Prostate gland (tissue), 2 donors: ENCODE data around the gene ATP1B1. TPM values are rescaled to one million over a fixed set of nuclear protein-coding genes. Genes with fewer than 3 reads are reported as not detected.
A peak's percentile ranks its signal among the peaks of the same experiment; 100 is the strongest.

Experiments used
- DNase-seq: peaks from one replicate; pipeline ENCODE4 v3.0.0-alpha.2; 2019; ENCODE audit warnings: low spot score
- H3K27ac ChIP-seq, 2 donors: fragments of 200-600 bp; sonication (generic); 2 replicates each; pipeline ENCODE4 v1.5.1; 2017 to 2019
- H3K27me3 ChIP-seq: fragments of 200-600 bp; sonication (generic); replicated peaks from 2 replicates; pipeline ENCODE4 v1.5.1; 2019; ENCODE audit not compliant: insufficient read depth
- H3K36me3 ChIP-seq, 2 donors: fragments of 200-600 bp; sonication (generic); 1 replicate in 1 of 2; 2 replicates in 1 of 2; pipeline versions ENCODE4 v1.5.1 to v1.8.1; 2017 to 2019
- H3K4me1 ChIP-seq: fragments of 200-600 bp; sonication (generic); replicated peaks from 2 replicates; pipeline ENCODE4 v1.5.1; 2019
- H3K4me3 ChIP-seq, 2 donors: fragments of 200-600 bp; sonication (generic); 2 replicates each; pipeline ENCODE4 v1.5.1; 2017 to 2019
- H3K9me3 ChIP-seq: fragments of 200-600 bp; sonication (generic); 2 replicates; pipeline ENCODE4 v1.5.1; 2017
- POLR2A ChIP-seq: fragments of 450-650 bp; IDR thresholded peaks from one replicate; pipeline ENCODE4 v1.6.1; 2016; ENCODE audit warnings: antibody characterized with exemption, mild to moderate bottlenecking
- POLR2AphosphoS5 ChIP-seq: sonication (generic); formaldehyde crosslinking; IDR thresholded peaks from one replicate; pipeline ENCODE4 v1.6.1; 2017; ENCODE audit warnings: antibody characterized with exemption
- WGBS: methylation state at CpG from one replicate; pipeline ENCODE4 v1.1.5; 2018; 5-methylcytosine and 5-hydroxymethylcytosine counted together
- intact Hi-C: fragments of 100-400 bp; cut with DNase I; formaldehyde crosslinking; loops from one replicate; pipeline ENCODE4 v1.14.2; 2022
- total RNA-seq, 2 donors: library from RNA; depleted of rRNA; stranded (reverse); fragments of >200 nt; gene quantifications; one replicate each; pipeline ENCODE4 v1.1.0, GENCODE V29; 2016
- TF ChIP-seq, protein P1 (sequence below), 4 experiments: fragments of 200-600 bp in 2 of 4; fragments of 450-650 bp in 2 of 4; sonication (generic) in 2 of 4; IDR thresholded peaks; 1 replicate in 3 of 4; 2 replicates in 1 of 4; pipeline ENCODE4 v1.5.1; 2016 to 2019; ENCODE audit warnings: antibody characterized with exemption in 4 of 4, mild to moderate bottlenecking in 2 of 4, moderate library complexity in 2 of 4

ATP1B1 gene
- total RNA-seq, 2 donors from 2014 or later: 59.4 to 139 TPM

DNA sequence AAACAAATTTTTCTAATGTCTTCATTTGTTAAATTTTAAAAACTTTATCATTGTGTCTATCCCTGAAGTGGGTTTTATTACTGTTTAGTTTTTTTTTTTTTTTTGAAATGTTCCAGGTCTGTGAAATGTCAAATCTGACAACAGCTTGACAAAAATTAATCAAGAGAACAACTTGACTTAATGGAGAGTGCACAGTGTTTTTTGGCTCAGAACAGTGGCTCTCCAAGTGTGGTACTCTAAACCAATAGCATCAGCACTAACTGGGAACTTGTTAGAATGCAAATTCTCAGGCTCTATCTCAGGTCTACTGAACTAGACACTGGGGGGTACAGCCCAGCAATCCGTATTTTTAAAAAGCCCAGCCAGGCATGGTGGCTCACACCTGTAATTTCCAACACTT lies 49.2 kb downstream of the ATP1B1 start:
- Histone ChIP-seq H3K36me3 (no peaks in the 10 kb centered on the region), H3K4me1 (no peaks in the 10 kb centered on the region), H3K9me3 (no peaks in the 10 kb centered on the region), H3K27ac (no peak overlapping the region), H3K27me3 (no peaks in the 10 kb centered on the region), H3K4me3 (no peak overlapping the region)
- WGBS: 77% methylated on average over 1 of the region's 1 CpG
- TF ChIP-seq POLR2A: no peak
- TF ChIP-seq POLR2AphosphoS5: no peak
- TF ChIP-seq, protein P1, sequence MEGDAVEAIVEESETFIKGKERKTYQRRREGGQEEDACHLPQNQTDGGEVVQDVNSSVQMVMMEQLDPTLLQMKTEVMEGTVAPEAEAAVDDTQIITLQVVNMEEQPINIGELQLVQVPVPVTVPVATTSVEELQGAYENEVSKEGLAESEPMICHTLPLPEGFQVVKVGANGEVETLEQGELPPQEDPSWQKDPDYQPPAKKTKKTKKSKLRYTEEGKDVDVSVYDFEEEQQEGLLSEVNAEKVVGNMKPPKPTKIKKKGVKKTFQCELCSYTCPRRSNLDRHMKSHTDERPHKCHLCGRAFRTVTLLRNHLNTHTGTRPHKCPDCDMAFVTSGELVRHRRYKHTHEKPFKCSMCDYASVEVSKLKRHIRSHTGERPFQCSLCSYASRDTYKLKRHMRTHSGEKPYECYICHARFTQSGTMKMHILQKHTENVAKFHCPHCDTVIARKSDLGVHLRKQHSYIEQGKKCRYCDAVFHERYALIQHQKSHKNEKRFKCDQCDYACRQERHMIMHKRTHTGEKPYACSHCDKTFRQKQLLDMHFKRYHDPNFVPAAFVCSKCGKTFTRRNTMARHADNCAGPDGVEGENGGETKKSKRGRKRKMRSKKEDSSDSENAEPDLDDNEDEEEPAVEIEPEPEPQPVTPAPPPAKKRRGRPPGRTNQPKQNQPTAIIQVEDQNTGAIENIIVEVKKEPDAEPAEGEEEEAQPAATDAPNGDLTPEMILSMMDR (IDR thresholded peaks at IDR 0.05): no peak
- DNase-seq: no peak
- intact Hi-C loops: loop anchor here (5.0 kb wide), 1 partner anchor 48 kb away; the partner anchor contains the start of gene ATP1B1

DNA sequence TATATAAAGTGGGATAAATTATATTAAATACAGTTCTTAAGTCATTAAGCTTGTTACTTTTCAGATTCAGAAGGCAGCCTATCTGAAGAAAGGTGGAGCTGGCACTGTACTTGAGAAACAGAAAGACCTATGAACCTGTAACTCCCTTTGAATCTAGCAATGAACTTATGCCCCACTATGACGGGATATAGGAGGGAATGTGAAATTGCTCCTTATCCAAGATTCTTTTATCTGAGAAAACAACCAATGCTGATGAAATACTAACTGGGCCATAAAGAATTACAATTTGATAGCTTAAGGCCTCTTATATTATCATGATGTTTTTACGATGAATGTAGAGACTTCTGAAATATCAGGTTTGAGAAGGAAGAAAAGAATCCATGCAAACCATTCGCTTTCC lies 50.1 kb downstream of the ATP1B1 start:
- DNase-seq: no peak
- intact Hi-C loops: loop anchor here (5.0 kb wide), 1 partner anchor 49 kb away; the partner anchor contains the start of gene ATP1B1
- Histone ChIP-seq H3K9me3 (no peaks in the 10 kb centered on the region), H3K4me3 (no peak overlapping the region), H3K36me3 (no peaks in the 10 kb centered on the region), H3K4me1 (no peaks in the 10 kb centered on the region), H3K27me3 (no peaks in the 10 kb centered on the region), H3K27ac (no peak overlapping the region)
- TF ChIP-seq POLR2AphosphoS5 (no peak), POLR2A (no peak)
- TF ChIP-seq, protein P1 (IDR thresholded peaks at IDR 0.05): no peak
- WGBS: 91% methylated on average over 3 of the region's 3 CpGs

DNA sequence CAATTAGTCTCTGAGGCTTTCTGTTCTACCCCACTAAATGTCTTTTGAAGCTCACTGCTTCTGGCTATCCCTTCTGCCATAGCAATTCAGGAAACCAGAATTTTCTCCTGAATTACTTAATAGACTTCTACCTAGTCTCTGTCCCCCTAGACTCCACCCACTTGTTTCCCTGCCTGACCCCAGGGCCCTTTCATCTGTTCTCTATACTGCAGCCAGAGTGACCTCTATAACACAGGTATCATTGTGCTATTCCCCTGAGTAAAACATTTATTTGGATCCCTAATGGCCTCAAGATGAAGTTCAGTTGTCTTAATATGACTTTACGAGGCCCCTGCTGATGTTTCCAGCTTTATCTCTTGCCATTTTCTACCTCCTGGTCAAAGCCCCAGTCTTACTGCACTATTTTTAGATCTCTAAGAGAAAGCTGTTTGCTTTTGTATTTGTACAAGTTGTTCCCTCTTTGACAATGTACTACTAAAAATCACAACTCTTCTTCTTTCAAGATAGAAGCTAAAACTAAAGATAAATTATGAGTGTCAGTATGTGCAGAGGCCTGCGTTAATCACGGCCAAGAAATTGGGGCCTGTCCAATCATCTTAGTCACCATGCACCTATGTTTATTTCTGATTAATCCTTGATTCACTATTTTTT lies 54.5 kb downstream of the ATP1B1 start:
- no peaks in the 10 kb centered on the region for H3K9me3 ChIP-seq
- DNase-seq: no peak
- H3K36me3 ChIP-seq: no peaks in the 10 kb centered on the region
- intact Hi-C loops: no loop called here
- no peaks in the 10 kb centered on the region for H3K4me1 ChIP-seq
- 28% methylated on average over 3 of the region's 3 CpGs for WGBS
- no peak overlapping the region for H3K4me3 ChIP-seq
- no peaks in the 10 kb centered on the region for H3K27me3 ChIP-seq
- peak overlapping the region; percentile 33 to 47 for H3K27ac ChIP-seq
- peak; percentile 36 for TF ChIP-seq POLR2AphosphoS5
- TF ChIP-seq, protein P1 (IDR thresholded peaks at IDR 0.05): no peak
- TF ChIP-seq POLR2A: no peak

DNA sequence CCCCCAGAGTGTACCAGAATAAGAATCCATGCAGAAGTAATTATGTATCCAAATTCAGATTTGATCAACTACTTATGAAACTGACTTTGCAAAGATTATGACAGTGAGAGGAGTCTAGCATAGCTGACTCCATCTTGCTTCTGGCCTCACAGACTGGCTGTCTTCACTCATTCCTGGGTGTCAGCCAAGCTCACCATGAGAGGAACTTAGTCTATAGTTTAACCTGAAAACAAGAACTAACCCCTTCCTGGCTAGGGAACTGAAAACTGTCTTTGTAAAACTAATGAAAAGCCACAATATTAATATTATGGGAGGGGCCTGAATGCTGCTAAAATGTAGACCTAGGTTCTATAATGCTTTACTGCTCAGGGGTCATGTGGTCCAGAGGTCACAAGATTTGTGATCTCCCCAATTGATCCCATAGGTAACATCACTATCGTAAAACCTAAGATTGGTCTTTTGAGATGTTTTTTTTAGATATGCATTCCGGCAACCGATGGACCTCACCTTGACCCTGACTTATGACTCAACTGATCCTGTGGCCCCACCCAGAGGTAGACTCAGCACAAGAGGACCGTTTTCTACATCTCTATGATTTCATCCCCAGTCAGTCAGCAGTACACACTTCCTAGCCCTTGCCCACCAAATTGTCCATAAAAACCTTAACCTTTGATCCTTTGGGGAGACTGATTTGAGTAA lies 55.2 kb downstream of the ATP1B1 start:
- H3K27ac ChIP-seq: peak overlapping the region; percentile 0 to 47
- WGBS: 79% methylated on average over 4 of the region's 4 CpGs

More for the DNA sequence above, 55.2 kb downstream of the ATP1B1 start:
- DNase-seq: no peak
- no peak for TF ChIP-seq POLR2A
- no peak for TF ChIP-seq POLR2AphosphoS5
- TF ChIP-seq, protein P1 (IDR thresholded peaks at IDR 0.05): no peak
- no peak overlapping the region for H3K4me3 ChIP-seq
- no peaks in the 10 kb centered on the region for H3K36me3 ChIP-seq
- H3K27me3 ChIP-seq: no peaks in the 10 kb centered on the region
- intact Hi-C loops: no loop called here
- no peaks in the 10 kb centered on the region for H3K4me1 ChIP-seq
- no peaks in the 10 kb centered on the region for H3K9me3 ChIP-seq
